Hematopoietic multipotent progenitor cell (in vitro differentiated cells): ENCODE measurements around the gene RBMS3. TPM values are rescaled to one million over a fixed set of nuclear protein-coding genes. Genes with fewer than 3 reads are reported as not detected.

Source experiments
- DNase-seq, 3 donors: peaks; one replicate each; pipeline ENCODE4 v3.0.0-alpha.2; 2011 to 2015; ENCODE audit warnings: low read depth in 2 of 3, low spot score in 2 of 3
- total RNA-seq: library from RNA; depleted of rRNA; stranded (reverse); fragments of >200 nt; gene quantifications from one replicate; pipeline ENCODE4 v1.2.3, GENCODE V29; 2012

The RBMS3 gene
- total RNA-seq, 1 donor, result under 0.01 TPM

DNA sequence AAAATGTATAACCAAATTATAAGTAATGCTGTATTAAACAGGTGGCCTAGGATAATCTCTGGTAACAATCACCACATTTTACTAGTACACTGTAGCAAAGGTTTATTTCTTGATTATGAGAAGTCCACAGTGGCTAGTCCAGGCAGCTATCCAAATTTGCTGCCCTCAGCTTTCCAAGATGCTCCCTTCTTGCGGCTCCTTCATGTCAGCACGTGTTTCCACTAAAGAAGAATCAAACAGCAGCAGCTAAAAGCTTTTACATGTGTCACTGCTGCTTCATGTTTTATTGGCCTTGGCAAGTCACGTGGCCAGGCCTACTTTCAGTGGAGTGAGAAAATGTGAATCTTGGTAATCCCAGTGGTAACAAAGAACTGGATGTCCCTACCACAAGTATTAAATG lies 5.6 kb upstream of the RBMS3 start:
- no peak for DNase-seq

DNA sequence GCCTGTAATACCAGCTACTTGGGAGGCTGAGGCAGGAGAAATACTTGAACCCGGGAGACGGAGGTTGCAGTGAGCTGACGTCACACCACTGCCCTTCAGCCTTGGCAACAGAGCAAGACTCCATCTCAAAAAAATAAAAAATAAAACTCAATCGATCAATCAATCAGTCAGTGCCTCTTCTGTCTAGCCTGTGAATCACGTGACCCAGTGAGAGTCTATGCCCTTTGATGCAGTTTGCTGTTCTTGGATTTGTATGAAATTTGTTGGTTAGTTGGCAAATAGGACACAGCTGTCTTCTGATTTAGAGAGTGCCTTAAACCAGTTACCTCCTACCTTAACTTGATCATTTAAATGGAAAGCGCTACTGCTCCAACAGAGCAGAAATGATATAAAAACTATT lies 3.6 kb upstream of the RBMS3 start:
- DNase-seq, result no peak

DNA sequence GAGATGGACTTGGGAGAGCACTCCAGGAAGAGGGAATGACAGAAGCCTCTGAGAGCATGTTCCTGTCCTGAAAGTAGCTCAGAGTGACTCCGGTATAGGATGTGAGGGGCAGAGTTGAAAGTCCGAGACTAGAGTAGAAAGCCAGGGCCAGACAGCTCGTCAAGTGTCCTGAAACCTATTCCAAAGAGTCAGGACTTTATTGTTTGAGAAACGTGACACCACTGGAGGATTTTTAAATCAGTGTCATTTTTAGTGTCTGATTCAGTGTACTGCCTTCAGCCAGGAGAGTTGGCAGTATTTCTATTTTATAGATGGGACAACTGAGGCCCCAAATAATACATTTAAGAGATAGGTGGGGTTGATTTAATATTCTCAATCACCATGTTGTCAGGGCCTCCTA lies 1.6 kb upstream of the RBMS3 start:
- DNase-seq, result no peak

DNA sequence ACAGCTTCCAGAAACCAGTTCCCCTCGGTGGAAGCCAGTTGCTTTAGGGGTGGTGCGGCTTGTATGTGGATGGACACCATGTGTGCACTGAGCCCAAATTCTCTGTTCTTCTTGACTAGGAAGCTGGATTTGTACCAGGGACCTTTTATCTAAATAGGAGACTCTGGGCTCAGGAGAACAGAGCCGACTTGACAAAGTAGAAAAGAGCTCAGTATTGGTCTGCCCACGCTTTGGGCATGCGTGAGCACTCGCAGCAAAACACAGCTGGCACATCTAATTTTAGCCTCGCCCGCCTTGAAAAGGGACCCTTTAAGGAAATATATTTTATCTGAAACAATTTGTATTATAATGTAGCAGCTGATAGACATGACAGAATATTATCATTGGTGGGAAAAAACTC lies 1.1 kb upstream of the RBMS3 start:
- DNase-seq, result no peak

DNA sequence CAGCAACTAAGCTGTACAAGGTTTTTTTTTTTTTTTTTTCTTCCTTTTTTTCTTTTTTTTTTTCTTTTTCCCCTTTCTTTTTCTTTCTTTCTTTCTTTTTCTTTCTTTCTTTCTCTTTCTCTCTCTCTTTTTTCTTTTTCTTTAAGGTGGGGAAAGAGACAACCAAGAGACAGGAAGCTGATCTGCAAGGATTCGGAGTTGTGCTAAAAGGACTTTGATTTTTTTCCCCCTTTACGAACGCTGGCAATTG lies 148 bp downstream of the RBMS3 start:
- DNase-seq, result peak in 1 of 3 donors; percentile 13

DNA sequence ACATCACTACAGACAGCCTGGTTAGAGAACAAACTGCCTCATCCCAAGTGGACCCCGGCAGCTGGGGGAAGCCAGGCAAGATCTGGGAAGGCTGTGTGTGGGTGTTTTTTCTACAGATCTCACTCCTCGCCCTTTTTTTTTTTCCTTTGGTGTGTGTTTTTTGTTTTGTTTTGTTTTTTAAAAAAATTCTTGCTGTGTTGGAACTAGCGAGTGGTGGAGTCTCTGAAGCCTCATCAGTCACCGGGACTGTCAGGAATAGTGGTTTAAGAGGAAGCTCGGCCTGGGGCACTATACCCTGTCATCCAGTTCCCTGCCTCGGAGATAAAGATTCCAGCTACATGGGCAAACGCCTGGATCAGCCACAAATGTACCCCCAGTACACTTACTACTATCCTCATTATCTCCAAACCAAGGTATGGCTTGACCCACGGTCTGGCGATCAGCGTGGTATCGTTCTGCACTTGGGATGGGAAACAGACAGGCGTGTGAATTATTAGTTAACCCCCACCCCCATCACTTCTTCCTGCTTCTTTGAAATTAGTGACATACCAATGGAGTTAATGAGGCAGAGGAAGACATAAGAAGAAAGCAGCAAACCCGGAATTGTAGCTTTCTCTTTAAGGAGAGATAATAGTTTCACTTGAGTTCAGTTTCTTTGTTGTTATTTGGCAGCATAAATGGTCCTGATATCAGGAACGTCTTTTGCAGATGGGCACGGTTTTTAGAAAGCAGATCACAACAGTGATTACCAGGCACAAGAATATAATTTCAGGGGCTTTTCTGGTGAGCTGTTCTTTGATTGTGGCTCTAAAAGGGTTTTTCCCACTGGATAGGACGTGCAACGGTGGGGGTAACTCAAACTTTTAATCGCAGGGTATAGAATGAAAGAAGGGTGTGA lies 722 bp downstream of the RBMS3 start:
- DNase-seq, result no peak

DNA sequence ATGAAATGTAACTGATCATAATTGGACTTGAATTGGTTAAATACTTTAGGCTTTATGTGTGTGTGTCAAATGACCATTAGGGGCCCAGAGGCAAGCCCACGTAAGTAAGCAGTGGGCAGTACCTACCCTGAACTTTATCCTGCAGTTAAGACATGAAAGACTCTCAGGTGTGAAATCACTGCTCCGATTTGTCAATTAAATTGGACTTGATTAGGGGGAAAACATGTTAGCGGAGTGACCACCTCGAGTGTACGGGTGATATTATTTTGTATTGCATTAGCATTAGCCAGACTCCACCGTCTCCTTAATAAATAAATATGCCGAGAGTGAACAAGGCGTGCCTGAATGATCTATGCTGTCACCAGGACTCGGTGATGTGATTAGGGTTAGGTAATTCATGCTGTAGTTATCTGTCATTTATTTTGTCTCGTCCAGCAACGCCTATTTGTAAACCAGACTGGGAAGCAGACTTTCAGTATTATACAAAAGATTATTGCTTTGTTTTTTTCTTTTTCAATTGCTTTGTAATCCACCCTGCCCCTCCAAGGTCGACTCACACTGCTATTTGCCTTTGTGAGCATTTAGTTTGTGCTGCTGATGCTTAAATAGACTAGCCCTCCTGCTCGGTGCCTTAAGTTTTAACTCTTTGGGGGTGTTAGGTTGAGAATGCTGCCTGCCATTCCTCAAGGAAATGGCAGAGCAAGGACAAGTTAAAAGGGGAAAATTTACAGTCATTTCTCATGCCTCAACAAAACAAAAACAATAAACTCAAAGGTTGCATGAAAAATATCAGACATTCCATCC lies 1.8 kb downstream of the RBMS3 start:
- DNase-seq, result no peak

DNA sequence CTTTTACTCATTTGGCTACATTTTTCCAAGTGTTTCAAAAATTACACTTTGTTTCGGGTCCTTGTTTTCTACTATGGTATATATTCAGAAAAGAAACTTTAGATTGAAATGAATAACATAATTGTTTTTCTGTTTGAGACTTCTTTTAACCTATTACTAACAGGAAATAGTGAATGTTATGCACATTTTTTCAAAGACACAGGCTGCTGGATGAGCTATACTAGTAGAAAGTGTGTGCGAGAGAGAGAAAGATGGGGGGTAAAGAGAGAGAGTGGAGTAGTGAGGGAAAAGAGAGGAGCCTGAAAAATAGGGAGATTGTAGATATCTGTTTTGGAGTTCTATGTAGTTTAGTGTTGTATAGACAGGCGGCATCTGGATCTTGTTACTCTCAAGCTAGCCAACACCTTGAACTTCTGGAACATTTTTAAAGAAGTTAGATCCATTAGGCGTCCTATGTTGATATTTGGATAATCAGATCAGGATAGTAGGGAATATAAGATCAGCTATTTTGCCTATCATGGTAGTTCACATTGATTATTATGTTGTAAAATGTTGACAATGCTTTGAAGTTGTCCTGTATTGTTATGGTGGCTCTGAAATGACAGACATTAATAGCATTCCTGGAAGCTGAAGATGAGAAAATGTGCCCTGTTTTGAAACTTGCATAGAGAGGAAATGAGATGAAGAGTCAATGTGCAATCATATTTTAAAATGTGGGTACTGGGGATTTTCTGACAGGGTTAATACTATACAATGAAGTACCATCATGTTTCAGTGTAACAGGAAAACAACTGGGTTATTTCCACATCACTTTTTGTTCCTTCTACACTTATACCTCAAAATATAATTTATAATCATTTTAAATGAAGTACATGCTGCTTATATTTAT lies 2.6 kb downstream of the RBMS3 start:
- no peak for DNase-seq

DNA sequence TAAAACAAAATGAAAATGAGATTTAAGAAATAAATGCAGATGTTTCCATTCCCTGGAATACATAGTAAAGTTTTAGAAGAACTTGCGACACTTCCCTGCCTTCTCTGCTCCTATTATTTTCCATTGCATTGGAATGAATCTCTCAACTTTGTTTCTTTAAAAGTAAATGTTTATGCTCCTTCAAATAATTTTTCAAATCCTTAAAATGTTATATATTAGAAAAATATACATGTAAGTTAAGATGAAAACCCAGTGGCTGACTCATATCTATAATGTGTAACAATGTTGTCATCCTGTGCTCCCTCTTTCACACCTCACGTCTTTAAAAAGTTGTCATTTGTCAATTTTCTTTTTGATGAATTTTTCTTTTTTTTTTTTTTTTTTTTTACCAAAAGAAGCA lies 3.6 kb downstream of the RBMS3 start:
- no peak for DNase-seq

DNA sequence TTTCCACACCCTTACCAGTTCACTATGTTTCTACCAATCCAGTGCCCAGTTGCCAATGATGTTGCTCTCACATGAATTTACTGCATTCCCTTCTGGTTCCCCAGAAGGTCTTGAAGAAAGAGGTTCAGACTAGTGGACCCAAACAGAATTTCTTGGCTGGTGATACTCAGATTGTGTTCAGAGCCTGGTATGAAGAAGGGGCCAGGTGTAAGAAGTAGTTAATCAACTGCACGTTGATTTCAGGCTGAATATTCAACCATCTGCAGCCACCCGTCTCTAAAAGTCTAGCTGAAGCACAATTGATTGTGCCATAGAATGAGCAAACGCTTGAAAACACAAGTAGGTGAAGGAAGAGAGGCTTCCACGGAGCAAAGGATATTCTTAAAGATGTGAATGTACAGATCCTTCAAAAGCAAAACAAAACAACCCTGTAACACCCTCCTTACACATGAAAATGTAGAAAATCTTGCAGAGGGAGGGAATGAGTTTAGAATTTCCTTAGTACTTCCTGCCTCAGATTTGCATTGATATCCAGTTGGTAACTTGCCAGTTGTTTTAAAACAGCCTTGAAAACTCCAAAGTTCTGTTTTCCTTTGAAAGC lies 4.7 kb downstream of the RBMS3 start:
- DNase-seq, result no peak

DNA sequence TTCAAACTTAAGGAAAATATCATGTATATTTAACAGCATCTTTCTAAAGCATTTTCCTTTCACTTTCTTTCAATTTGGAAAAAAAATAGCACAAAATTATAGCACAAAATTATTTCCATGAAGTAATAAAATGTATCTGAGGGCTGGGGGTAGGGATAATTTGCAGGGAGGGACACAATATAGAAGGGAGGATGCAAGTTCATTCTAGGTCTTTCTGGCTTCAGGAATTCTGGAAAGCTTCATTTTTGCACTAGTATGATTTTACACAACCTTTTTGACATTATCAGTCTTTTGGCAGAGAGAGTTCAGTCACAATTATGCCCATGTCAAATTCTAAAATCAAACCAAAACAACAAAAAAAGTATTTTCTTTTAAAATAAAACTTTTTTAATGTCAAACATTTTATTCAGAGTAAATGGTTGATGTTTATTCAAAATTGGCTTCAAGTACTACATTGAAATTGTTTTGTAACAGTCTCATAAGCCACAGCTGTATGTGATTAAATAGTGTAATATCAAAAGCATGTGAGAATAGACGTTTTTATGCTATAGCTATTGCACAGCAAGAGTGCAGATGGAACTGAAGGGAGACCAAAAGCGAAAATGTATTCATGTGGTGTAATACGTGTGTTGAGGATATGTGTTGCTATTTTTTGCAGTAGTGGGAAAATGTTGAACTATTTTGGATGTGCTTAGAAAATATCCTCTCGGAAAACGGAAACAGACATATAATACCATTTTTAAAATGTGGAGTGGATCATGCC lies 5.8 kb downstream of the RBMS3 start:
- DNase-seq, result no peak

DNA sequence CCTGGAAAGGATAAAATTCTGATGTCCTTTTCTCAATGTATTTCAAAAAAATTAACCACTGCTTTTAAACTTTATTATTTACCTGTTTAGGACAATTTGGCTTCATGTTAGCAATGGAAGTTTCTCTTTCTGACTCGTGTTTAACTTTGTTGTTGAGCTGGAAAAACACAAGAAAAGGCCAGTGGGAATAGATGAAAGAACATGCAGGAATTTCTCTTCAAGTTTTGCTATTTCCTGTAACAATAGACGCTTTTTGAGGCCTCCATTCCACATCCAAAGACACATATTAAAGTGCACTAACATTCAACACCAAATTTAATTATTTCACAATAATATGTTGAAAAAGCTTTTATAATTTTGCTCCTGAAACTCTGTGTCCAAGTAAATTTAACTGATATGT lies 9.7 kb downstream of the RBMS3 start:
- no peak for DNase-seq

DNA sequence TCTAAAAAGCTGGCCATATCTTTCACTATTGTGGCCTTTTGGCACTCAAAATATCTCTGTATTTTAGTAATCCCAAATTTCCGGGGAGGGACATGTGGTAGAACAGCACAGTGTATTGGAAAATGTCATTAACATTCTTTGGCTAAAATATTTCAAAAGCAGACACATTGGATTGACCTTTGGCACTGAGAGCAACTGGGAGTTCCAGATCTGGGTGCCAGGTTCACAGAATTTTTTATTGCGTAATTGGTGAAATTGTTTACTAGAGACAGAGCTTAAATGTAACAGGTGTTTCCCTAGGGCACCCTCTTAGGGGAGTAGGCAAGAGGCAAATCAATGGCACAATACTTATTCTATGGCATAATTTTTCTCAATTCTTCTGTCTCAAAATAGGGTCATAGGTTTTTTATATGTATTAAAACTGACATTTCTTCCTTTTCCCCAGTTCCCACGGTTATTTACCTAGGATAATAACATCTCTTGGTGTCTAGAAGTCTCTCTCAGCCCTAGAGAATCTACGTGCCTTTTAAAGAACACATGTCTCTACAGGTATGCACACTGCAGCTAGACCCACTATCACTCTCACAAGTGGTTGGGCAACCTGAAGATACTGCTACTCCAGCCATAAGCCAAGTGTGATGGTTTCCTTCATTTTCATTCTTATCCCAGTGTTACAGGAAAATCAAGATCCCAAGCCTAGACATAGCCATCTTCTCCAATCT lies 10.6 kb downstream of the RBMS3 start:
- no peak for DNase-seq

DNA sequence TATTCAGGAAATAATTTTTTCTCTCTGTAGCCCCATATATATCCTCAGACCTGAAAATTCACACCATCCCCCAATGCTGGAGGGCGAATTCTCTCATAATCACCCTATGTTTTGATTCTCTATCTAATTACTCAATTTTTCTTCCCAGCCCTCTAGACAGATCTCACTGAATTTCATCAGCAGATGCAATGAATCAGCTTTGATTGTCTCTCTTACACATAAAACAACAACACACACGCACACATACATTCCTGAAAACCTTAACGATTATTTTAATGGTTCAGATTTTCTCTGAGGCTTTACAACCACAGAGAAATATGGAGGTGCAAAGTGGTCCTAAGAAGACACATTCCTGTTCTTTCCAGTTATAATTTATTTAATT lies 11.1 kb downstream of the RBMS3 start:
- DNase-seq, result no peak

DNA sequence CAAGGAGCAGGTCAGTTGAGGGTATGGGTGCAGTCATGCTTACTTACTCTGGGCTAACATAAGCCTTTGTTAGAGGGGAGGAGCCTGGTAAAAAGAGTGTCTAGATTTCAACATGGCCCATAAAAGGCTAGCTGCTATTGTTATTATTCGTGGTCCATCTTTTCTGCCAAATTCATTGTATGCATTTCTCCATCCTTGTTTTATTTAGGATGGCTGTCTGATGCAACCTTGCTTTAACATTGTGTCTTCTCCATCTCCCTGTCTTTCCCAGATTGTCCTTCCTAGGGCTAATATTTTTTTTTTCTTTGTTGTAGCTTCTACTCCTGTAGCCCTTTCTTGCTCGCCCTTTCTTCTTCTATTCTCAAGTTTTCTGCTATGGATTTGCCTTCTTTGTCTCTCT lies 12.6 kb downstream of the RBMS3 start:
- no peak for DNase-seq

DNA sequence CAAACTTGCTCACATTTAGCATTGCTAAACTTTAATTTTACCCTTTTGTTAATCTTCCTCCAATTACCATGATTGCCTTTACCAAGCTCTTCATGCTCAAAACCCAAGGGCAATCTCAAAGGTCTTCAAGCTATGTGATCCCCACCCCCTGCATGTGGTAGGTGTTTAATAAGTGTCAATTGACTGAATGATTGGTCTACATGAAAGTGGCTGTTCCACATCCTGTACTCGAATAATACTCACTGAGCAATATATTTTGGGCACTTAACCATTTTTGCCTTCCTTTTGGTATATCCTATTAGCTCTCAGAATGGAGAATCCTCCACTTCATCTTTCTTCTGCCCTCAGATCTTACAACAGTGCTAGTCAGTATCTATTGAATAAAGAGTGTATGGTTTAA lies 17.1 kb downstream of the RBMS3 start:
- no peak for DNase-seq

DNA sequence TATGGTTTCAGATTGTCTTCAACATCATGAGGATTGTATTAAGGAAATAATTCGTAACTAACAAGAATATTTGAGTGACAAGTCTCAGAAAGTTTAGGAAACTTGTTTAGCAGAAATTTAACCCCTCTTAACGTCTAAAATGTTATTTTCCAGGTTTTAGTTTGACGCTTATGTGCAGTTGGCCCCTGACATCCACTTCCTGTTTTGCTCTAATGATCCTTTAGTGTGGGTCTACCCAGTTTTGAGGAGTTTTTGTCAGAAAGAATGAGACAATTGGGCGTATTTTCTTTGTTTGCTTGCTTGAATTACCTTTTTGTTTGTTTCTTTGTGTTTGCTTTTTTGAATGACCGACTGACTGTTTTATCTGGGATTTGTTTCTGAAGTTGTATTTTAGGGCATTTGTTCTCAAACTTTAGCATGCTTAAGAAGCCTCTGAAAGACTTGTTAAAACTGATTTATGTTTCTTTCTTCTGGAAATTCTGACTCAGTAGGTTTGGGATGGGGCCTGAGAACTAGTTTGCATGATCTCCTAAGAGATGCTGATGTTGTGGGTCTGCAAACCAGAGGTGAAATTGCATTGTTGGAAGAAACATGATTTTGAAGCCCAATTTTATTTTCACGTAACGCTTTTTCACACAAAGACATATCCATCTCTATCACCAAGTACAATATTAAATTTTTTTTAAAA lies 20.6 kb downstream of the RBMS3 start:
- DNase-seq, result no peak

DNA sequence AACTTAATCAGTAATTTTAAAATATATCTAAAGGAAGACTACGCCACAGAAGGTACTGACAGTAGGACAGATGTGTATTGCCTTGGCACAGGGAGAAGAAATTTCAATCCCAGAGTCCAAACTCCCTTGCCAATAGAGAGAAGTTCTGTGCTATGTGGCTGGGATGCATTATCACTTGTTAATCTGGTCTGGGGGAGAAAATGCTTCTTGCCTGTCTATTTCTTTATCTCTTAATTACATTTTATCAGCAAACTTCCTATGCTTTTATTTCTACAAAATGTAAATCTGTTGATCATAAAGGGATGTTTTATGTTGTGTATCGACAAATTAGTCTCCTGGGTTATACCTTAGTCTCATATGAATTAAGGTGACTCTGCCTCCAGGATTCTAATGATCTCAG lies 21.7 kb downstream of the RBMS3 start:
- no peak for DNase-seq

DNA sequence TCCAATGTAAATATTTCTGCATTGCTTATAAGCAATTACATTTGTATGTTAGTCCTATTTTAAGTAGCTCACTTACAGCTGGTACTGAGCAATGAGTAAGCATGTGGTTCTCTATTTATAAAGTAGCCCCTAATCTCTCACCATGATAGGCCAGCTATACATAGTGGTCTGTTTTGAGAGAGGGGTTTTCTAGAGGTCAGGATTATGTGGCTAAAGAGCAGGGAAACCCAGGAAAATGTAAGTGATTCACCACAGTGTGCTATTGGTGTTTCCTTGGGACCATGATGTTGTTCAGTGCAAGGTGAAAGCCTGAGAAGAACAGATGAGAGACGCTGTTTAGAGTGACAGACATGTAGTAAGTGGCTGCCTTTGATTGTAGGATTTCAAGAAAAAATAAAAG lies 26.4 kb downstream of the RBMS3 start:
- no peak for DNase-seq
